Gastroesophageal sphincter (tissue), 3 donors: ENCODE results near the gene BCR.

Source experiments
- CTCF ChIP-seq, 4 experiments: fragments of 200-600 bp in 2 of 4; fragments of 450-650 bp in 2 of 4; sonication (generic) in 1 of 4; IDR thresholded peaks; one replicate each; pipeline ENCODE4 v1.5.1; 2017 to 2019; ENCODE audit warnings: antibody characterized with exemption in 4 of 4, mild to moderate bottlenecking in 2 of 4, moderate library complexity in 2 of 4
- EP300 ChIP-seq: sonication (generic); formaldehyde crosslinking; IDR thresholded peaks from one replicate; pipeline ENCODE4 v1.6.1; 2017; ENCODE audit warnings: antibody characterized with exemption, mild to moderate bottlenecking
- POLR2A ChIP-seq, 2 donors: fragments of 450-650 bp; IDR thresholded peaks; one replicate each; pipeline ENCODE4 v1.6.1; 2017; ENCODE audit warnings: antibody characterized with exemption in 2 of 2, mild to moderate bottlenecking in 2 of 2, moderate library complexity in 1 of 2
- POLR2AphosphoS5 ChIP-seq: sonication (generic); formaldehyde crosslinking; IDR thresholded peaks from one replicate; pipeline ENCODE4 v1.6.1; 2017; ENCODE audit warnings: antibody characterized with exemption

- no peak for TF ChIP-seq CTCF (IDR thresholded peaks at IDR 0.05)
- TF ChIP-seq POLR2A (IDR thresholded peaks at IDR 0.05) = no peak
- no peak for TF ChIP-seq POLR2AphosphoS5
- TF ChIP-seq EP300 = no peak
These were observed 133.7 kb downstream of the BCR start for GRCh38 chr22:23313791-23314567.
